Breast epithelium (tissue), 4 donors: ENCODE results near the gene SERINC5. TPM values are rescaled to one million over a fixed set of nuclear protein-coding genes. Genes with fewer than 3 reads are reported as not detected.
A peak's percentile ranks its signal among the peaks of the same experiment; 100 is the strongest.

ENCODE experiments used
- DNase-seq, 2 donors: peaks; one replicate each; pipeline ENCODE4 v3.0.0-alpha.2; 2019; ENCODE audit warnings: low spot score in 2 of 2
- H3K27ac ChIP-seq, 2 donors: fragments of 200-600 bp; sonication (generic) in 1 of 2; one replicate each; pipeline ENCODE4 v1.5.1; 2016 to 2019; ENCODE audit warnings: mild to moderate bottlenecking in 1 of 2
- H3K27me3 ChIP-seq, 2 donors: fragments of 200-600 bp; sonication (generic) in 1 of 2; one replicate each; pipeline versions ENCODE4 v1.5.1 to v1.6.0; 2017 to 2019; ENCODE audit warnings: control low read depth in 1 of 2, mild to moderate bottlenecking in 1 of 2
- H3K36me3 ChIP-seq: fragments of 200-600 bp; one replicate; pipeline ENCODE4 v1.5.1; 2019
- H3K4me1 ChIP-seq, 2 donors: fragments of 200-600 bp; sonication (generic); one replicate each; pipeline ENCODE4 v1.5.1; 2016 to 2019; ENCODE audit warnings: control low read depth in 1 of 2
- H3K4me3 ChIP-seq, 3 donors: fragments of 200-600 bp; sonication (generic); 1 replicate in 2 of 3; 2 replicates in 1 of 3; pipeline ENCODE4 v1.5.1; 2016 to 2019; ENCODE audit warnings: mild to moderate bottlenecking in 3 of 3, moderate library complexity in 2 of 3
- H3K9me3 ChIP-seq, 2 donors: fragments of 200-600 bp; sonication (generic) in 1 of 2; one replicate each; pipeline ENCODE4 v1.5.1; 2016 to 2019; ENCODE audit warnings: control low read depth in 1 of 2
- CTCF ChIP-seq, 3 donors: fragments of 450-650 bp; IDR thresholded peaks; one replicate each; pipeline ENCODE4 v1.5.1; 2016 to 2017; ENCODE audit warnings: antibody characterized with exemption in 3 of 3, mild to moderate bottlenecking in 3 of 3, moderate library complexity in 3 of 3
- POLR2A ChIP-seq: fragments of 450-650 bp; IDR thresholded peaks from one replicate; pipeline ENCODE4 v1.6.1; 2016; ENCODE audit warnings: antibody characterized with exemption, mild to moderate bottlenecking, moderate library complexity
- POLR2AphosphoS5 ChIP-seq, 3 donors: sonication (generic); formaldehyde crosslinking; IDR thresholded peaks; one replicate each; pipeline ENCODE4 v1.6.1; 2017; ENCODE audit warnings: antibody characterized with exemption in 3 of 3
- intact Hi-C: fragments of 100-400 bp; cut with DNase I; formaldehyde crosslinking; loops from one replicate; pipeline ENCODE4 v1.15.1; 2023; ENCODE audit warnings: low total_unique reads
- total RNA-seq, 3 donors: library from RNA; depleted of rRNA; stranded (reverse); fragments of >200 nt; gene quantifications; one replicate each; pipeline ENCODE4 v1.1.0, GENCODE V29; 2016

SERINC5 gene
- total RNA-seq, 3 donors from 2014 or later: 12.6 to 32.9 (median 28.5) TPM

- Histone ChIP-seq H3K9me3 (no peaks in the 10 kb centered on the region), H3K4me1 (peaks cover 7 to 21% of the 10 kb centered on the region in 2 donors), H3K4me3 (peak overlapping the region in 1 of 3 donors; percentile 13), H3K27me3 (no peaks in the 10 kb centered on the region), H3K36me3 (no peaks in the 10 kb centered on the region), H3K27ac (peak overlapping the region; percentile 60 to 64)
- intact Hi-C loops: loop anchor here (5.0 kb wide), 1 partner anchor 60 kb away; no protein-coding TSS in a partner anchor
- no peak for DNase-seq
- TF ChIP-seq CTCF (IDR thresholded peaks at IDR 0.05): no peak
- no peak for TF ChIP-seq POLR2A
- no peak for TF ChIP-seq POLR2AphosphoS5 (IDR thresholded peaks at IDR 0.05)
Observed at GRCh38 chr5:80192507-80193241, 63.2 kb downstream of the SERINC5 start.

- no peak for DNase-seq
- Histone ChIP-seq H3K27ac (peak overlapping the region; percentile 64 to 72), H3K36me3 (no peaks in the 10 kb centered on the region), H3K4me3 (no peak overlapping the region), H3K4me1 (peaks cover 7 to 28% of the 10 kb centered on the region in 2 donors), H3K9me3 (no peaks in the 10 kb centered on the region), H3K27me3 (no peaks in the 10 kb centered on the region)
- no peak for TF ChIP-seq CTCF (IDR thresholded peaks at IDR 0.05)
- no peak for TF ChIP-seq POLR2AphosphoS5 (IDR thresholded peaks at IDR 0.05)
- no peak for TF ChIP-seq POLR2A
- intact Hi-C loops: loop anchor here (5.0 kb wide), 1 partner anchor 60 kb away; no protein-coding TSS in a partner anchor
Observed at GRCh38 chr5:80191991-80192398, 63.9 kb downstream of the SERINC5 start.

GRCh38 chr5:80191397-80191796 is 64.5 kb downstream of the SERINC5 start:
- Histone ChIP-seq H3K4me1 (peaks cover 7 to 34% of the 10 kb centered on the region in 2 donors), H3K36me3 (no peaks in the 10 kb centered on the region), H3K4me3 (no peak overlapping the region), H3K9me3 (no peaks in the 10 kb centered on the region), H3K27me3 (no peaks in the 10 kb centered on the region), H3K27ac (peak overlapping the region; percentile 64 to 72)
- TF ChIP-seq POLR2A: no peak
- TF ChIP-seq CTCF (IDR thresholded peaks at IDR 0.05): no peak
- no peak for TF ChIP-seq POLR2AphosphoS5 (IDR thresholded peaks at IDR 0.05)
- DNase-seq: no peak
- intact Hi-C loops: loop anchor here (5.0 kb wide), 1 partner anchor 61 kb away; no protein-coding TSS in a partner anchor

GRCh38 chr5:80190960-80191359 is 64.9 kb downstream of the SERINC5 start:
- intact Hi-C loops: loop anchor here (5.0 kb wide), 1 partner anchor 61 kb away; no protein-coding TSS in a partner anchor
- TF ChIP-seq POLR2A (no peak), POLR2AphosphoS5 (IDR thresholded peaks at IDR 0.05) (no peak), CTCF (IDR thresholded peaks at IDR 0.05) (no peak)
- Histone ChIP-seq H3K27ac (no peak overlapping the region), H3K36me3 (no peaks in the 10 kb centered on the region), H3K9me3 (no peaks in the 10 kb centered on the region), H3K4me3 (no peak overlapping the region), H3K27me3 (no peaks in the 10 kb centered on the region), H3K4me1 (peaks cover 7 to 36% of the 10 kb centered on the region in 2 donors)
- no peak for DNase-seq

- peak overlapping the region in 1 of 3 donors; percentile 7 for H3K4me3 ChIP-seq
- H3K36me3 ChIP-seq: no peaks in the 10 kb centered on the region
- intact Hi-C loops: loop anchor here (5.0 kb wide), 1 partner anchor 63 kb away; no protein-coding TSS in a partner anchor
- no peaks in the 10 kb centered on the region for H3K27me3 ChIP-seq
- DNase-seq: no peak
- TF ChIP-seq POLR2A (no peak), POLR2AphosphoS5 (IDR thresholded peaks at IDR 0.05) (no peak), CTCF (IDR thresholded peaks at IDR 0.05) (no peak)
- no peaks in the 10 kb centered on the region for H3K9me3 ChIP-seq
- H3K27ac ChIP-seq: no peak overlapping the region
- H3K4me1 ChIP-seq: peaks cover 7 to 38% of the 10 kb centered on the region in 2 donors
Observed at GRCh38 chr5:80189701-80190100, 66.1 kb downstream of the SERINC5 start.
